Activated CD8-positive, alpha-beta T cell treated with anti-CD3 and anti-CD28 coated beads, Interleukin-2, amount 10 ng/mL, durations not matched to agents 7 days and 5 days (primary cell): ENCODE data around the gene USE1. TPM values are rescaled to one million over a fixed set of nuclear protein-coding genes. Genes with fewer than 3 reads are reported as not detected.
A peak's percentile ranks its signal among the peaks of the same experiment; 100 is the strongest.

ENCODE experiments used
- ATAC-seq: fragments of 150-1000 bp; cut with Tn5 transposase; one replicate; pipeline ENCODE4 v1.10.0; 2021; ENCODE audit warnings: moderate library complexity
- CTCF ChIA-PET: fragments of 350-600 bp; sonication (Branson Sonifier 250); formaldehyde crosslinking; loops from one replicate; lab custom pipeline; 2021; ENCODE audit warnings: antibody characterized with exemption; lab: Charles Lee
- POLR2A ChIA-PET: fragments of 350-600 bp; sonication (Branson Sonifier 250); formaldehyde crosslinking; loops from one replicate; lab custom pipeline; 2021; ENCODE audit warnings: antibody characterized with exemption; lab: Charles Lee
- DNase-seq: peaks from one replicate; pipeline ENCODE4 v3.0.0-alpha.2; 2020
- H3K27ac Mint-ChIP-seq: one replicate; pipeline ENCODE4 v1.8.0; 2021; ENCODE audit warnings: mild to moderate bottlenecking, mixed read lengths
- H3K27me3 Mint-ChIP-seq: one replicate; pipeline ENCODE4 v1.8.0; 2021; ENCODE audit warnings: low read depth, mixed read lengths
- H3K36me3 Mint-ChIP-seq: one replicate; pipeline ENCODE4 v1.8.0; 2021; ENCODE audit warnings: low read depth, mixed read lengths
- H3K4me1 Mint-ChIP-seq: one replicate; pipeline ENCODE4 v1.8.0; 2021; ENCODE audit warnings: low read depth, mixed read lengths
- H3K4me3 Mint-ChIP-seq: one replicate; pipeline ENCODE4 v1.8.0; 2021; ENCODE audit warnings: mild to moderate bottlenecking, mixed read lengths
- H3K9me3 Mint-ChIP-seq: one replicate; pipeline ENCODE4 v1.8.0; 2022; ENCODE audit warnings: mixed read lengths; ENCODE audit not compliant: insufficient read depth
- total RNA-seq, 2 experiments: library from RNA; stranded (reverse); gene quantifications; one replicate each; pipeline ENCODE4 v1.2.3, GENCODE V29; 2021

USE1 gene
- total RNA-seq, 2 experiments from 2014 or later: 26.5 to 27.9 TPM

GRCh38 chr19:17263712-17264640 lies 48.8 kb downstream of the USE1 start:
- ATAC-seq (no peak), DNase-seq (no peak)
- H3K4me3 Mint-ChIP-seq: no peak overlapping the region
- ChIA-PET POLR2A (interaction anchor here (0.5 to 0.7 kb wide), 3 partner anchors 8 to 44 kb away, joined by 3 to 4 read pairs (median 3); no protein-coding TSS in a partner anchor), CTCF (interaction anchor here (0.6 to 10.9 kb wide), 7 partner anchors 18 to 558 kb away, joined by 3 to 109 read pairs (median 3); partner anchors contain the start of gene ANKLE1)
- no peaks in the 10 kb centered on the region for H3K9me3 Mint-ChIP-seq
- H3K27me3 Mint-ChIP-seq: peaks cover 2% of the 10 kb centered on the region
- no peak overlapping the region for H3K27ac Mint-ChIP-seq
- H3K4me1 Mint-ChIP-seq: peaks cover 33% of the 10 kb centered on the region
- H3K36me3 Mint-ChIP-seq: no peaks in the 10 kb centered on the region

DNA sequence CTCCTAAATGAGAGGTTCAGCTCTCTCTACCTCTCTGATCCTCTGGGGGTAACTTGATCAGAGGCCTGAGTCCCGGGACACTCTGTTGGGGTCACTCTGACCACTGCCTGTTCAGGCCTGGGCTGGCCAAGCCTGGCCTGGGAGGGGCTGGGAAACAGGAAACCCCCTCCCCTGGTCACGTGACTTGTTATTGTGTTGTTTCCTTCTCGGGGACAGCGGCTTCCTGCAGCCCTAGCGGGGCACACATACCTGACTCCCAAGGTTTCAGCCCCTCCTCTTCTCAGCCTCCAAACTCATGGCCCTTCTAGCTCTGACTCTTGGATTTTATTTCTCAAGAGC lies 49.5 kb downstream of the USE1 start, which contains the start of gene USHBP1:
TSS of gene USHBP1 (minus strand) at position 105 of the 339 bp plus-strand sequence. CDS start 446 bp downstream, outside the sequence.
- H3K9me3 Mint-ChIP-seq: no peaks in the 10 kb centered on the region

DNA sequence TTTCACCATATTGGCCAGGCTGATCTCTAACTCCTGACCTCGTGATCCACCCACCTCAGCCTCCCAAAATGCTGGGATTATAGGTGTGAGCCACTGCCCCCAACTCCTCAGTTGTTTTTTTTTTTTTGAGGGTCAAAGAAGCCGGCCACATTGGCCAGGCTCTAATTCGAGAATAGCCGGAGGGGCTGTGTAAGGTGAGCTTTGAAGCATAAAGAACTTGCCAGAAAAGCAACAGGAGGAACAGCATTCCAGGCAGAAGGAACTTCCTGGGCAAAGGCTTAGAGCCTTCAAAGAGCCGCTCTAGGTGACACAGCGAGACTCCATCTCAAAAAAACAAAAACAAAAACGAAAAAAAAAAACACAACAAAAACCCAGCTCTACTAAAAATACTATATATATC lies 50.9 kb downstream of the USE1 start:
- Mint-ChIP-seq H3K9me3 (no peaks in the 10 kb centered on the region), H3K36me3 (peaks cover 7% of the 10 kb centered on the region), H3K4me1 (peaks cover 28% of the 10 kb centered on the region), H3K27me3 (no peaks in the 10 kb centered on the region), H3K4me3 (no peak overlapping the region), H3K27ac (no peak overlapping the region)
- ChIA-PET CTCF (interaction anchor here (1.0 to 10.9 kb wide), 8 partner anchors 11 to 120 kb away, joined by 3 to 109 read pairs (median 6); partner anchors contain the start of genes ANKLE1 and USE1), POLR2A (interaction anchor here (1.3 to 2.9 kb wide), 4 partner anchors 10 to 43 kb away, joined by 3 to 15 read pairs (median 7); partner anchors contain the start of genes ANKLE1 and OCEL1)
- ATAC-seq (no peak), DNase-seq (no peak)

More for the DNA sequence above, 49.5 kb downstream of the USE1 start, which contains the start of gene USHBP1:
- ChIA-PET CTCF (interaction anchor here (0.6 to 10.9 kb wide), 7 partner anchors 17 to 558 kb away, joined by 3 to 109 read pairs (median 3); partner anchors contain the start of gene ANKLE1), POLR2A (interaction anchor here (0.6 to 0.7 kb wide), 2 partner anchors 9 to 15 kb away, joined by 3 to 4 read pairs; no protein-coding TSS in a partner anchor)
- H3K4me3 Mint-ChIP-seq: no peak within 1 kb of the TSS
- H3K36me3 Mint-ChIP-seq: peaks cover 2% of the 10 kb centered on the region
- H3K27me3 Mint-ChIP-seq: peaks cover 2% of the 10 kb centered on the region
- ATAC-seq (no peak), DNase-seq (no peak)
- H3K27ac Mint-ChIP-seq: no peak within 1 kb of the TSS
- peaks cover 33% of the 10 kb centered on the region for H3K4me1 Mint-ChIP-seq

DNA sequence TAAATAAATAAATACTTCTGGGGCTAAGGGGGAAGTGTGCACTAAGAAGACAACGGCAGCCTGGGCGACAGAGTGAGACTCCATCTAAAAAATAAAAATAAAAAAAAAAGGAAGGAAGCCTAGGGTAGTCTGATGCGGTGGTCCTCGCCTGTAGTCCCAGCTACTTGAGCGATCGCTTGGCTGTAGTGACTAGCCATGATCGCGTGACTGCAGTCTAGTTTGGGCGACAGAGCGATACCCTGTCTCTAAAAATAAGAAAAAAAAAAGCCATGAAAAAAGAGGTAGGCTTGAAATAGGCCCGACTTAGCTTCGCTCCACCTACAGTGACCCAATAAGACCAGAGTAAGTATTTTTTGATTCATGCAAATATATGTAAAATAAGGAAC lies 51.4 kb downstream of the USE1 start:
- Mint-ChIP-seq H3K36me3 (peaks cover 12% of the 10 kb centered on the region), H3K27ac (peak overlapping the region; percentile 88), H3K4me1 (peaks cover 31% of the 10 kb centered on the region), H3K4me3 (peak overlapping the region; percentile 90), H3K27me3 (no peaks in the 10 kb centered on the region), H3K9me3 (no peaks in the 10 kb centered on the region)
- POLR2A ChIA-PET: interaction anchor here (0.6 to 2.9 kb wide), 9 partner anchors 10 to 1125 kb away, joined by 3 to 15 read pairs (median 4); partner anchors contain the start of genes ANKLE1, OCEL1 and USE1
- ATAC-seq (no peak), DNase-seq (no peak)
- CTCF ChIA-PET: interaction anchor here (0.9 to 10.9 kb wide), 16 partner anchors 8 to 199 kb away, joined by 3 to 109 read pairs (median 4); partner anchors contain the start of genes ABHD8, ANKLE1, DDA1 and USE1

- CTCF ChIA-PET: interaction anchor here (0.9 to 10.9 kb wide), 17 partner anchors 9 to 199 kb away, joined by 3 to 109 read pairs (median 4); partner anchors contain the start of genes ABHD8, ANKLE1, DDA1 and USE1
These were observed 52.0 kb downstream of the USE1 start, which contains the start of gene BABAM1 for GRCh38 chr19:17266975-17267788. BABAM1 (plus strand) TSS chr19:17267443; CDS start chr19:17268807, 1,364 bp downstream.

GRCh38 chr19:17268754-17269153 lies 53.6 kb downstream of the USE1 start:
- peaks cover 31% of the 10 kb centered on the region for H3K4me1 Mint-ChIP-seq
- H3K9me3 Mint-ChIP-seq: no peaks in the 10 kb centered on the region
- no peak overlapping the region for H3K27ac Mint-ChIP-seq
- H3K4me3 Mint-ChIP-seq: peak overlapping the region; percentile 90
- ChIA-PET POLR2A (interaction anchor here (2.9 kb wide), 1 partner anchor 12 kb away, joined by 15 read pairs; the partner anchor contains the start of gene ANKLE1), CTCF (interaction anchor here (0.7 to 10.9 kb wide), 2 partner anchors 10 to 13 kb away, joined by 3 to 109 read pairs; partner anchors contain the start of gene ANKLE1)
- no peak for ATAC-seq
- peaks cover 17% of the 10 kb centered on the region for H3K36me3 Mint-ChIP-seq
- no peaks in the 10 kb centered on the region for H3K27me3 Mint-ChIP-seq
- DNase-seq: no peak

More at GRCh38 chr19:17266975-17267788, 52.0 kb downstream of the USE1 start, which contains the start of gene BABAM1:
- no peaks in the 10 kb centered on the region for H3K27me3 Mint-ChIP-seq
- peak within 1 kb of the TSS; percentile 90 for H3K4me3 Mint-ChIP-seq
- H3K9me3 Mint-ChIP-seq: no peaks in the 10 kb centered on the region
- POLR2A ChIA-PET: interaction anchor here (0.6 to 2.9 kb wide), 10 partner anchors 9 to 1126 kb away, joined by 3 to 15 read pairs (median 4); partner anchors contain the start of genes ANKLE1, OCEL1 and USE1
- peak; percentile 99 for DNase-seq
- peaks cover 31% of the 10 kb centered on the region for H3K4me1 Mint-ChIP-seq
- H3K27ac Mint-ChIP-seq: peak within 1 kb of the TSS; percentile 88
- H3K36me3 Mint-ChIP-seq: peaks cover 13% of the 10 kb centered on the region
- ATAC-seq: peak; percentile 94

Other genes with a start within 250 kb of the USE1 start
- under 1 TPM; 0.11 to 0.13 TPM for gene CPAMD8, start 188.5 kb upstream of the USE1 start, total RNA-seq
- 10 to 100 TPM; 66.0 to 66.7 TPM for gene HAUS8, start 139.9 kb upstream of the USE1 start, total RNA-seq
- 100 to 1,000 TPM; 276 to 280 TPM for gene MYO9B, start 139.6 kb upstream of the USE1 start, total RNA-seq
- gene OCEL1, start 10.9 kb downstream of the USE1 start, total RNA-seq: 10 to 100 TPM; 24.3 to 28.3 TPM
- gene NR2F6, start 30.6 kb downstream of the USE1 start, total RNA-seq: 1 to 10 TPM; 4.1 to 4.3 TPM
- gene USHBP1, start 49.4 kb downstream of the USE1 start, total RNA-seq: not detected
- gene BABAM1, start 52.1 kb downstream of the USE1 start, total RNA-seq: 100 to 1,000 TPM; 116 to 117 TPM
- gene ANKLE1, start 66.5 kb downstream of the USE1 start, total RNA-seq: 10 to 100 TPM; 10.7 to 13.8 TPM
- 1 to 10 TPM; 8.9 to 9.7 TPM for gene ABHD8, start 88.1 kb downstream of the USE1 start, total RNA-seq
- 100 to 1,000 TPM; 112 to 126 TPM for gene MRPL34, start 90.5 kb downstream of the USE1 start, total RNA-seq
- 10 to 100 TPM; 44.6 to 49.8 TPM for gene DDA1, start 94.2 kb downstream of the USE1 start, total RNA-seq
- 10 to 100 TPM; 13.6 to 16.4 TPM for gene ANO8, start 119.5 kb downstream of the USE1 start, total RNA-seq
- 10 to 100 TPM; 38.6 to 39.4 TPM for gene GTPBP3, start 122.2 kb downstream of the USE1 start, total RNA-seq
- under 1 TPM in 1 of 2 experiments, not detected in 1; 0.11 TPM for gene PLVAP, start 162.0 kb downstream of the USE1 start, total RNA-seq
- 1 to 10 TPM; 4.7 to 4.8 TPM for gene CCDC194, start 178.8 kb downstream of the USE1 start, total RNA-seq
- 100 to 1,000 TPM; 222 to 230 TPM for gene BST2, start 190.3 kb downstream of the USE1 start, total RNA-seq
- 10 to 100 TPM; 36.6 to 40.3 TPM for gene MVB12A, start 204.7 kb downstream of the USE1 start, total RNA-seq
- not detected for gene TMEM221, start 233.3 kb downstream of the USE1 start, total RNA-seq
- gene NXNL1, start 245.6 kb downstream of the USE1 start, total RNA-seq: not detected